Breast epithelium (tissue), 3 donors: Measurements from ENCODE around the gene SPDEF.

Experiments used
- CTCF ChIP-seq, 3 donors: fragments of 450-650 bp; IDR thresholded peaks; one replicate each; pipeline ENCODE4 v1.5.1; 2016 to 2017; ENCODE audit warnings: antibody characterized with exemption in 3 of 3, mild to moderate bottlenecking in 3 of 3, moderate library complexity in 3 of 3
- POLR2A ChIP-seq: fragments of 450-650 bp; IDR thresholded peaks from one replicate; pipeline ENCODE4 v1.6.1; 2016; ENCODE audit warnings: antibody characterized with exemption, mild to moderate bottlenecking, moderate library complexity
- POLR2AphosphoS5 ChIP-seq, 3 donors: sonication (generic); formaldehyde crosslinking; IDR thresholded peaks; one replicate each; pipeline ENCODE4 v1.6.1; 2017; ENCODE audit warnings: antibody characterized with exemption in 3 of 3

- no peak for TF ChIP-seq CTCF (IDR thresholded peaks at IDR 0.05)
- no peak for TF ChIP-seq POLR2A
- no peak for TF ChIP-seq POLR2AphosphoS5 (IDR thresholded peaks at IDR 0.05)
These were observed 19.2 kb upstream of the SPDEF start for GRCh38 chr6:34575326-34575725.
